HS-27A (cell line): Measurements from ENCODE around the gene FAM120B.

Experiments used
- DNase-seq: peaks from one replicate; pipeline ENCODE4 v3.0.0-alpha.2; 2012; ENCODE audit warnings: low read depth, missing footprints

FAM120B gene

DNA sequence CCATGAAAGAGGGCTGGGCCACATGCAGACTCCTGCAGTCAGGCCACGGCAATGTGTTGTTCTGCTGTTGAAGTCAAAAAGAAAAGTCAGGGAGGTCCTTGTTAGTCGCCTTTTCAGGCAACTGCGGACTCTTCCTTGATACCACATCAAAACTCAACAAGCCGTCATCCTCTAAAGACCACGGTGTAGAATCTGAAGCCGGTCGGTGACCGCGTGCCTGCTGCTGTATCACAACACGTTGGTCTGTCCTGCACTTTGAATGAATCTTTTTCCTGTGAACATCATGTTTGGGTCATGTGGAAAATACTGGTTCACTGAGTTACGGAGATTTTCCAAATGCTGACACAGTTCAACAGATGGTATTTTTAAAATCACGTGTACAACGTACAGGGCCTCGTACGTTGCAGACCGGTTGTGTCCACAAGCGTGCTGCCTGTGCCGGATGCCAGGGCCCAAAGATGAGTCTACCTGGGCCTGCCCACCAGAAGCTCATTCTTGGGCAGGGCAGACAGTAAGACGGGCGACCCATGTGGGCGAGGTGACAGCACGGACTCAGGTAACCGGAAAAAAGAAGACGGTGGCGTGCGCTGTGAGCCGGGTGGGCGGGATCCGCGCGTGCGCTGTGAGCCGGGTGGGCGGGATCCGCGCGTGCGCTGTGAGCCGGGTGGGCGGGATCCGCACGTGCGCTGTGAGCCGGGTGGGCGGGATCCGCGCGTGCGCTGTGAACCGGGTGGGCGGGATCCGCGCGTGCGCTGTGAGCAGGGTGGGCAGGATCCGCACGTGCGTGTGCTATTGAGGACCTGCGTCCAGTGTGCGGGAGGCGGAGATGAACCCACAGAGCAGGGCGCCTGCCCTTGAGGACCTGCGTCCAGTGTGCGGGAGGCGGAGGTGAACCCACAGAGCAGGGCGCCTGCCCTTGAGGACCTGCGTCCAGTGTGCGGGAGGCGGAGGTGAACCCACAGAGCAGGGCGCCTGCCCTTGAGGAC lies 114.5 kb downstream of the FAM120B start:
- no peak for DNase-seq

DNA sequence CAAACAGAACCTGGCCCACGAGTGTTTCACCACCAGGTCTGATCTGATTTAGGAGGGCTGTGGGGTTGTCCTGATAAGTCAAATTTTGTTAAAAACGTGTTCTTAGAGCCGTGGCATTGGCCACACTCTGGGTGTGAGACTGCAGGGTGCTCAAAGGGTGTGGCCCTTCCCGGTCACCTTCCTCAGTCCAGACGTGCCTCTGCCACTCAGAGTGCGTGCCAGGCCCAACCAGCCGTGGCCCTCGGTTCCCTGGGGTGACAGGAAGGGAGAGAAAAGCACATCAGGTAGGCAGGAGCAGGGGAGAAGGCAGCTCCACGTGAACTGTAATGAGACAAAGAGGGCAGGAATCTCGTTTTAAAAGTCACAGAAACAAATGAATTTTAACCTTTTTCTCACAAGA lies 115.4 kb downstream of the FAM120B start:
- no peak for DNase-seq

DNA sequence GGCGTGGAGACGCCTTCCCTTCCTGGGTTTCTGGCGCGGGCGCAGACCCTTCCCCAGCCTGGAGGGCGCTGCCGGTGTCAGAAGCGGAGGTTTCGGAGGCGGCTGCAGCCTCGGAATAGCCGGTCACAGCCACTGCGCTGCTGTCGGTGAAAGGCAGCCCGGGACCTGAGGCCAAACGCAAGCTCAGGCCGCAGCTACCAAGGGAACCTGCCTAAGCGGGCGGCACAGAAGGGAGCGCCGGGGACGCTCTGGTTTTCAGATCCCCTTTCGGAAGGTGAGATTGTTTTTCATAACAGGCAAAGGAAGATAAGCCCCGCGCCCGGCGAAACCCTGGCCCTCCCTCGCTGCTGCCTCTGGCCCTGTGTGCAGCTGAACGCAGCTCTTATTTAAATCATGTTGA lies 116.5 kb downstream of the FAM120B start:
- DNase-seq: no peak

DNA sequence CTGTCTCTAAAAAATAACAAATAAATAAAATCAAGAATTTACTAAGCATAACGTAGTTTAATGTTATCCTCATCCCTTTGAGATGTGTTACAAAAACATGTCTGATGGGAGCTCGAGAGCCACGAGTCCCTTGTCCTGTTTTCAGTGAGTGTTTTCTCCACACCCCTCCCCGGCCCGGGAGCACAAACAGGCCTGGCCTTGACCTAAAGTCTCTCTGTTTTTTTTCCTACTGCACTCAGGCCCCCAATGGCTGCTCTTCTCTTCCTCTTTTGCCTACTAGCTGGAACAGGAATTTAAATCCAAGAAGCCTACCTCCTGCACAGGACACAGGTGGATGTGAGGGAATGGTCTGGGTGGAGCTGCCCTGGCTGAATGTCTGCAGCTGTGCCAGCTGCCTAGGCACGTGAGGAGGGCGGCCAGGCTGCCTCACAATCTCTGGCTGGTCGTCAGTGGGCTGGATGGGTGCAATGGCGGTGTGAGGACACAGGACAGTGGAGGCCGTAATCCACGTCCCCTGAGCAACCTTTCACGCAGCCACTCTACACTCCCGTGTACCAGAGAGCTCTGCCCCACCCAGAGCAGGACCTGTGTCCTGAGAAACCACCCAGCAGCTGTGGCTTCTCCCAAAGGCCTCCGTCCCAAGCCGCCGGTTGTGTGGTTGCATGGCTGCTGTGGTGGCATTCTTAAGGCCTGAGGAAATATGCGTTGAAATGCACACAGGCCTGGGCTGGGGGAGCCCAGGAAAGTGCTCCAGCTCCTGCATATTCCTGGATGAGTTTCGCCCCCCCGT lies 117.5 kb downstream of the FAM120B start:
- DNase-seq: no peak

DNA sequence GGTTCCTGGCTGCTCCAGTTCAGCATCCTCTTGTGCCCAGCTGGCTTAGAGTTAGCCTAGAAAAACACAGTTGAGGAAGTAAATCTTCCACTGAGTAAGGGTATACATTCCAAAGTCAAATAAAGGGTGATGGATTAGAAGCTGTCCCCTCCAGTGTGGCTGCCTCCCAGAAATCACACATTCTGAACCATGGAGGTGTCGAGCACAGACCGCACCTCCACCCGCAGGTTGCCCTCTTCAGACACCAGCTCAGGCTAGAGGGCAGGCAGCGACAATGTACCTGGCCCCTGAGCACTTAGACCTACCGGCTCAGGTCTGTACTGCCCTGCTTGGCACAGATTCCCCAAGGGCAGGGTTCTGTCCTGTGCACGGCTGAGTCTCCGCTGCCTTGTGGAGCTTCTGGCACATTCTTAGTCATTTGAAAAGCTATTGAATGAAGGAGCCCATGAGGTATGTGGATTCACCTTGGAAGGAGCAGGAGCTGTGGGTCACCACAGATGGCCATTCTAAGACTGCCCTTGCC lies 118.1 kb downstream of the FAM120B start:
- no peak for DNase-seq

DNA sequence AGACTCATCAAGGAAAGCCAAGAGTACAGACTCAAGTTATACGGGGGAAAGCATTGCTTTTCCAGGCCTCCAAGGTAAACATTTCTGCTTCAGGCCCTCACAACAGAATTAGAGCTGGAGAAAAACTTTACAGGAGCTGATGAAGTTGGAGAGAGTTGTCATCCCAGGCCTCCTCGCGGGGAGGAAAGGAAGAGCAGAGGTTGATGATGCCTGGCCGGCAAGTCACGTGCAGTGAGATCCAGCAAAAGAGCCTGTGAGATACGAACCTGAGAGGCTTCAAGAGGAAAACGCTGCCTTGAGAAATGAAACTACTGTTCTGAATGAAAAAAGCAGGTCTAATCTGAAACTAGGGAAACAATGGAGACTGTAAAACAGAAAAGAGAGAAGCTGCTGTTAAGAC lies 122.9 kb downstream of the FAM120B start:
- DNase-seq: no peak

DNA sequence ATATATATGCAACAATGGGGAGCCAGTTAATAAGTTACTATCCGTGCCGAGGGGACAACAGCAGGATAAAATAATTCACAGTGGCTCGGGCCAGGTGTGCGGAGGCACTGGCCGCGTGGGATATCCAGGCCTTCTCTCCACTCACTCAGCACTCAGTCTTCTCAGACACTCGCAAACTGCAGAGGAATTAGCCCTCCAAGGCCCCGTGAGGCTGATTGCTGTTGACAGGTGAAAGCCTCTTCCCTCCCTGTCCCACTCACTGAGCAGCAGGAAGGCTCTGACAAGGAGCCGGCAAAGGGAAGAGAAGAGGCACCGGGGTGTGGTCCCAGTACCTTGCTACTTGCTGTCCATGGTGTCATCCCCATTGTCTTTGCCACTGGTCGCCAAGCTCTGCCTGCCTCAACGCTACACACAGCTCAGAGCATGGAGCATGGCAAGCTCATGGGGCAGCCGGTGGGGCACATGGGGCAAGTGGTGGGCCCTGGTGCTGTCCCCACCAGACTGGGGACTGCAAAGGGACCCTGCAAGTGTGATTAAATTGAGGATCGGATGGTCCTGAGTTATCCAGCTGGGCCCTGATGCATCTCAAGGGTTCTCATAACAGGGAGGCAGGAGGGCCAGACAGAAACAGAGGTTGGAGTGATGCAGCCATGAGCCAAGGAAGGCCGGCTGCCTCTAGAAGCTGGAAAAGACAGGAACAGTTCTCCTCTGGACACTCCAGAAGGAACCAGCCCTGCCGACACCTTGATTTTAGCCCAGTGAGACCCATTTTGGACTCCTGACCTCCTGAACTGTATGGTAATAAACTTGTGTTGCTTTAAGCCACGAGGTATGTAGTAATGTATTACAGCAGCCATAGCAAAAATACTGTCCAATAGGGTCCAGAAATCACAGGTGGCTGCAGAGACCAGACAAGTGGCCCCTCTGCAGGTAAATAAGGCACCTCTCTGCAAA lies 126.9 kb downstream of the FAM120B start:
- no peak for DNase-seq

DNA sequence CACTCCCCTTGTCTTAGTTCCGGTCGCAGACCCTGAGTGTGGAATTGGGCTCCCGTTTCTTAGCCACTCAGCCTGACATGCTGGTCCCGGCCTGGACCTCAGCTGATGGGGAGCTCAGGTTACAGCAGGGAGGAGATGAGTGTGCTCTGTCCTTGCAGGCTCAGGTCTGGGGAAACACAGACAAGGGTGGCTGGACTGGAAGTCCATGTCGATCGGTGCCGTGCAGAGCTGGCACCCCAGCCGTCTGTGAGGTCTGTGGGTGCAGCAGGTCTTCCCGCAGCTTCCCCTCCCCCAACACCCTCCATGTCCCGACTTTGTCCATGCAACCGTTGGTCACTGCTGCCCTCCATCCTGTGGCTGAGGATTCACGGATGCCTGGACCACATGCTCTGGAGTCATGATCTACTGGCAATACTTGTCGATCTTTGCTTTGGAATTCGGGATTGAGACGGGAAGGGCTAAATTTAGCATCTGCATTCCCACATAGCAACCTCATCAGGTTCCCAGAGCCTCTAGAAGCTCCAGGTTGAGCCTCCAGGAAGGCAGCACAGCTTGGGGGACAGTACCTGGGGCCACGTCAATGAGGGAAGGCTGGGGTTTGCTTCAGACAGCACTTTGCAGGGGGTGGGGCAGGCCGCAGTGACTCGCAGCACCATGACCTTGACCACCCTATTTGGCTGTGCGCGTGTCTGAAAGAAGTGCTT lies 127.7 kb downstream of the FAM120B start:
- no peak for DNase-seq

DNA sequence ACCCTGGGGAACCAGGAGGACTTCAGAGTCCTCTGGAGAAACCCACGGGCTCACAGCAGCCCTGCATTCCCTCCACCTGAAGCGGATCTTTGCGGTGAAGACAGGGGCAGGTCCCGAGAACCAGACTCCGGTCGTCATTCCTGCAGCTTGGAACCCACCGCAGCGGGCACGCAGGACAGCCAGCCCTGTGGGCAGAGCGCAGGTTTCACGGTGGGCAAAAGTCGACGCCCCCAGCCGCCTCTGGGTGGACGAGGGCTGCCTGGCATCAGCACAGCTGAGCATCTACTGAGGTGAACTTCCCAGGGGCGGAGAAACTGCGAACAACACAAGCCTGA lies 128.2 kb downstream of the FAM120B start:
- DNase-seq: no peak

DNA sequence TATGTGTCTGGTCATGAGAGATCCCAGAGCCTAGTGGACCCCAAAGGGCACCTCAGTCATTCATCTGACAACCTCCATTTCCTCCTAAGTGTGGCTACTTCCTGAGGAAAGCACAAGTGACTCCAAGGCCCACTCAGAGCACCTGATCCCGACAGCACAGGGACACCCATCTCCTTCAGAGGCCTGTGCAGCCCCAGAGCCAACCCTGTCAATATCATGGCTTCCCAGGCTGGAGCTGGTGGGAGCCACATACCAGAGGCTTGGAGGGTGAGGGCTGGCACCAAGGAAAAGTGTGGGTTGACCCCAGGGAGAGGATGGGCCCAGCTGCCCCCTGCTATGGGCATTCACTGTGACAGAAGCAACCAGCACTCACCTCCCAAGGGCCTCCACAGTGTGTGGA lies 129.2 kb downstream of the FAM120B start:
- DNase-seq: no peak

DNA sequence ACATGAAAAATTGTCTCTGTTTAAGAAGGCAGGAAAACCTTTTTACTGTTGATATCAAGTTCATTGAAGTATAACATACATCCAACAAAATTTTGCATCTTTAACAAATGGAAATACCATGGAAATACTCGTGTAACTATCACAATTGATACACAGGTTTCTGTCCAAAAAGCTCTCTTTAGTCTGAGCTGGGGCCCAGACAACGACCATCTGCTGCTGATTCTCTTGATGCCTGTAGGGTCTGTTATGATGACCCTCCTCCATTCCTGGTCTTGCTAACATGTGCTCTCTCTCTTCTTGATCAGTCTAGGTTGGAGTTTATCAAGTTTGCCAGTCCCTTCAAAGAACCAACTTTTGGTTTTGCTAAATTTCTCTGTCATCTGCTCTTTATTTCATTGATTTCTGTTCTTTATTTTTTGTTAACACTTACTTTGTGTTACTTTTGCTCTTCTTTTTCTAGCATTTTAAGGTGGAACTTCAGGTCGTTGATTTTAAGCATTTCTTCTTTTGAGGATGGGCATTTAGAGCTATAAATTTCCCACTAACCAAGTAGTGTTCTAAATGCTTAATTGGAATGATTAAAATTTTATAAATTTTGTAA lies 129.8 kb downstream of the FAM120B start:
- no peak for DNase-seq

DNA sequence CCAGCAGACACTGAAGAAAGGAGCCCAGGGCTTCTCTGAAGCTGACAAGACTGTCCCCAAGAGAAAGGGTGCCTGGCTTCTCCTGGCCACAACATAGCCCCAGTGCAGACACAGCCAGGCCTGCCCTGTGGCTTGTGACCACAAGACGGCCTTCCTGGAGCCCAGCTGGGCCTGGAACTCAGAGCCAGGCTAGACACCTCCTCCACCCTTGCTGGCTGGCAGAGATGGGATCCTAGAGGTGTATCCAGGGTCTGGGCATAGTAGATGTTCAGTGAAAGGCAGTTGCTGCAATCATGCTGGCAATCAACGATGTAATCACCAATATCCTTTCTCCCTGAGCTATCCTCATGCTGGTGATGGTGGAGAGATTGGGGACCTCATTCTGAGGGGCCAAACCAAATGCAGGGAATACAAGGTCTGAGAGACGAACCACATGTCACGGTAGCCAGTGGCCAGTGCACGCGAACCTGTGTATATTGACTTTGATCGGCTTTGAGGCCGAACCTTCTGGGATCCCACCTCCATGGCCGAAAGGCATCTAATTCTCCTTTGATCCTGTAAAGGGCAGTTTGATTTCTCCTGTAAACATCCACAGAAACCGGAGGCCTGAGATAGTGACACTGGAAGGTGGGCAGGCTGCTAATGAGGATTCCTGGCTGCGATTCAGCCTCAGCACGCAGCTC lies 131.3 kb downstream of the FAM120B start:
- no peak for DNase-seq

DNA sequence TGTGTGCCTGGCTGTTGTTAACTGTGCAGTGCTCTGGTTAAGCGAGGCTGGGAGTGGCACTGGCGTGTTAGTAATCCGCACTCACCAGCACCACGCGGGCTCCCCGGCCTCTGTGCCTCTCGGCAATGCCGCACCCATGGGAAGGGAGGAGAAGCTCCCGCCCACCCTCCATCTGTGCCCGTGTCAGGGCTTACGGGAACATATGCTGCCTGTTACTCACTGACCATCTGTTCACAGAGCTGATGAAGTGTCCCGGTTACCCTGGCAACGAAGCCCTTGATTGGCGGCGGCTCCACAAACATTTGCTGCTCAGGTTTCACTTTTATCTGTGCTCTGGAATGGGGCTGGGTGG lies 131.8 kb downstream of the FAM120B start:
- peak; percentile 97 for DNase-seq

DNA sequence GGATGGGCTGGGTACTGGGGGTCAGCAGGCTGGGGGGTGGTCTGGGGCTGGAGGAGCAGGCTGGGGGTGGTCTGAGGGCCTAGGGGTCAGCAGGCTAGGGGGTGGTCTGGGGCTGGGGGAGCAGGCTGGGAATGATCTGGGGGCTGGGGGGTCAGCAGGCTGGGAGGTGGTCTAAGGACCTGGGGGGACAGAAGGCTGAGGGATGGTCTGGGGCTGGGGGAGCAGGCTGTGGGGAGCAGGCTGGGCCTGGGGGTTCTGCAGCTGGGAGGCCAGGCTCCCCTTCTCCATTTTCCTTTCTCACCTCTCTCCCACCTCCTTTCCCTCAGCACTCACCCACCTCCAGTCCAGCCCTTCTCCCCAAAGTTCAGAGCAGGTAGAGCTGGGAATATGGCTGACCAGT lies 132.3 kb downstream of the FAM120B start:
- DNase-seq: no peak

DNA sequence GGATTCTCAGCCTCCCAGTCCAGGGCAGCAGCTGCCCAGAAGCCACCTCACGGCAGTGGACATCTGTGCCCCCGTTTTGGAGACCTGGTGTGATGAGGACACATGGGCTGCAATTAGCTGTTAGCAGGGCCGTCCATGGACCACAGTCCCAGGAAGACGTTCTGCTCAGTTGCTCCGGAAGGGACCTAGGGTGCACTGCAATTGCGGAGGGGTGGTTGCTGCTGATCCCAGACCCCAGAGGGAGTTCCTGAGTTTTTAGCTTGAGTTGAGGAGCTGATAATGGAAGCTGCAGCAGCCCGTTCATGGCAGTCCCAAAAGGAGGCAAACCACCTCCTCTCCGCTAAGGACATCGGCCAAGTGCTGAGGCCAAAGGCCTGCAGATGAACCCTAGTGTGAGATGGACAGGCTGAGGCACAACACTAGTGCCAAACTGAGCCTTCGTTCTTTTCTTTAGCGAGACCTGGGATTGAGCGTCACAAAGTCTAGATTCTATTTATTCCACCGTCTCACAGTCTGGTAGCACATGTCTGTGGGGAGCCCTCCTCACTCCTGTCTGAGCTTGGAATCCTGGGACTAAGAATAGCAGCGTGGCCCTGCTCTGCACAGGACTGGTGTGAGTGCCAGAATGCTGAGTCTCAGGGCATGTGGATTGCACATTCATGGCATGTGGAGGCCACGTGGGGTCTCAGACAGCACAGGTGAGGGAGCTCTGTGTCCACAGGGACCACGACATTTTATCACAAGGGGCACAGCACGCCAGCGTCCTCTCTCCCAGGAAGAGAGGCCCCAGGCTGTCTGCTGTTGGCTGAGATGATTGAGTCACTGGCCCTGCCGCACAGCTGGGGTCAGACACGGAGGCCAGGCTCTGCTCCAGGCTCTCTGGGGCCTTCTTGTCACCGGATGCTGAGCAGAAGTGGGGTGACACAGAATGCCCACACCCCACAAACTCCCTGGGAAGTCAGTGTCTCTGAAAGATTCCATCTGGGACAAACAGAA lies 133.1 kb downstream of the FAM120B start:
- DNase-seq: no peak

DNA sequence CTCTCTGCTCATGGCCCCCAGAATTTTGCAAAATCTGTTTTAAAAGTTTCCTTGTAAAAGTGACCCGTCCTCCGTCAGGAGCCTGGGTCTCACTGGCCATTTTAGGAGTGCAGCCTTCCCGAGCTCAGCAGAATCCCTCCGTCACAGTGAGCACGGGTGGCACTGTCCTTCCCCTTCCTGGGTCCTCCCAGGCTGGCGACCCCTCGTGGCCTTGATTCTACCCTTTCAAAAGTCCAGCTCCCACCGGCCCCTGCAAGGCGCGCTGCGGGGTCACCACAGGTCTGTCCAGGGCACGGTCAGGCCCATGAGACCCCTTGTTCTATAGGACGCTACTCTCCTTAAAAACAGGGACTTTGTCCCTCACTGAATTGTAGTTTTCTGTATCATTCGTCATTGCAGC lies 133.9 kb downstream of the FAM120B start:
- DNase-seq: no peak

DNA sequence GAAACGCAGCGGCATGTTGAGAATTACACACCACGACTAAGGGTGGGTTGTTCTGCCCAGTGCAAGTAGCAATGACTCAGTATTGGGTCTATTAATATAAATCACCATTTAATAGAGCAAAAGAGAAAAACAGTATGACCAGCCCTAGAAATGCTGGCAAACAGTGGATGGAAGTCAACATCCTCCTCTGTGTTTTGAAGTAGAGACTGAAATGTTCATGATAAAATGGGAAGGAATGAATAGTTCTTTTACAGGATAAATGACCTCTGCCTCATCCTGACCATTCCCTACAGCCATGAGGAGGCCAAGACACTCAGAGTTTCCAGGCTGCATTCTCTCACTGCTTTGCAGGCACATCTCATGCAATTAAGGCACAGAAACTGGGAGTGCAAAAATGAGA lies 134.8 kb downstream of the FAM120B start:
- DNase-seq: no peak

DNA sequence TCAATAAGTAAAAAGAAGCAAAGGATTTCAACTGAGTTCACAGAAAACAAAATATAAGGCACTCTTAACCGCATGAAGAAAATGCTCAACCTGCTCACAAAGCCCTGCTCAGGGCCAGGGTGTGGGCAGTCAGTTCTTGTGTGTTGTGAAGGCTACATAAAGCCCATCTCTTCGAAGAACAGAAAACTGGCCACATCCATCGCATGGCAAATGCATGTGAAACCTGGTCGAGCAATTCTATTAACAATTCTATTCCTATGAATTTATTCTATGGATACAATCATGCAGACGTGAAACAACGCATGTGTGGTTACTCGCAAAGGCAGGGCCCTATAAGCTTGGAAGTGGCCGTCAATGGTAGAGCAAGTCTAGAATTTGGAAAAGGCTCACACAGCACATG lies 136.0 kb downstream of the FAM120B start:
- no peak for DNase-seq

DNA sequence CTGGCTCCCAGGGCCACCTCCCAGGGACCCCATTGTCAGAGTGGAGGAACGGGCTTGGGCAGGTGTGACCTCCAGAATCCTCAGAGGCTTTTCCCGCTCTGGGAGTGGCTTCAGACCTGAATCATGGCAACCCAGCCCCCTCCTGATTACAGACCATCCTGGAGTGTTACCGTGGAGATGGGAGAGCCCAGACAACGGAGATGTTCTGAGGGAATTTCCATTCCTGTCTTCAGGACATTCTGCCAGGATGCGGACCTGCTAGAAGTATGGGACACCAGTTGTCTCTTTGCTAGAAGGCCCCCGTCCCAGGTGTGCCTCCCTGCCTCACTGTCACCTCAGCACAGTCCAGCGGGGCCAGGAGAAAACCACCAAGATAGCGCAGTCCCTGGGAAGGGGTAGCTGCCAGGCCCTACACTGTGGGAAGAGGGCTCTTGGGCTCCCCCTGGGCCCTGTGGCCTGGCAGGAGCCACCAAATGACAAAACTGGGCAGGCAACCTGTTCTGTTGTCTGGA lies 136.6 kb downstream of the FAM120B start:
- DNase-seq: no peak
